HG03175 (cell line): ENCODE results near the gene CCNI.
A peak's percentile ranks its signal among the peaks of the same experiment; 100 is the strongest.
"Not testable (repeated sequence)": the region's sequence is repeated elsewhere in the genome, so short reads cannot be mapped to it uniquely, and the experiment has no call there.

ENCODE experiments used
- ATAC-seq: cut with Tn5 transposase; IDR thresholded peaks from one replicate; pipeline ENCODE4 v1.9.1; 2021; ENCODE audit warnings: mild to moderate bottlenecking, moderate library complexity; ENCODE audit not compliant: unreplicated experiment

Gene CCNI

DNA sequence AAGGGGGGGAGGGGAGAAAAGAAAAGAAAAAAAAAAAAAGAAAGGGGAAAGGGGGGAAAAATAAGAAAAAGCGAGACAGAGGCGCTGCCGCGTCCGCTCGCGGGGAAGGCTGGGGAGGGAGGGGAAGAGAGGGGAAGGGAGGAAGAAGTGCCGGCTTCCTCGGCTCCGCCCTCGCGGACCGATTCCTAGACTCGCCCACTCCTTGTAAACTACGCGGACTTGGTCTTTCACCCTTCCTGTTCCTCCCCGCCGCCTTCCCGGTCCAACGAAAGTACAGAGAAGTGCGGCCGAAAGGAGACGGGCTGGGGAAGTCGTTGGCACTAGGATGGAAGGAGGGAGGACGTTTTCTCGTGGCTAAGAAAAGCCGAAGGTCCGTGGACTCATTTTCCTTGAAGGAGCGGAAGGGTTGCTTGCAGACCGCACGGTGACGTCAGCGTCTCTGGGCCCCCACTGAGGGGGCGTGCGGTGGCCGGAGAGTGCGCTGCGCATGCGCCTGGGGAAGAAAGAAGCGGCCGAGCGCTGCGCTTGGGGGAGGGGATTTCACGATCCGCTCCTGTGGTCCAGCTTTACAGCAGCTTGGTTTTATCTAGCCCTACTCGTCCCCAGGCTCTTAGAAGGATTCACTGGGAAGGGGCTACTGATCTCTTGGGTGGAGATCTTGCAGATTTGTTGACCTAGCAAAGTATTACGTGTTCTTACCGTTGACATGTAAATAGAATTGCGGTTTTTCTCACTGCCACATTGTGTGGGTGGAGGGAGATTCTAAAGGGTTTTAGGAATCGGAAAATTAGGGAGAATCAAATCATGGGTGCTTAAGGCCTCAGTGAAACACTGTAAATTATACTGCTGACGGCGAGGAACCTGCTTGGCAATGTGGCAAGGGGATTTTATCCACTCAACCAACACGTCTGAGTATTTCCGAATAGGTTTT is at the start of gene CCNI:
TSS of gene CCNI (minus strand) at position 121 of the 931 bp plus-strand sequence. CDS start 9,627 bp downstream, outside the sequence.
- peak; percentile 72 for ATAC-seq

DNA sequence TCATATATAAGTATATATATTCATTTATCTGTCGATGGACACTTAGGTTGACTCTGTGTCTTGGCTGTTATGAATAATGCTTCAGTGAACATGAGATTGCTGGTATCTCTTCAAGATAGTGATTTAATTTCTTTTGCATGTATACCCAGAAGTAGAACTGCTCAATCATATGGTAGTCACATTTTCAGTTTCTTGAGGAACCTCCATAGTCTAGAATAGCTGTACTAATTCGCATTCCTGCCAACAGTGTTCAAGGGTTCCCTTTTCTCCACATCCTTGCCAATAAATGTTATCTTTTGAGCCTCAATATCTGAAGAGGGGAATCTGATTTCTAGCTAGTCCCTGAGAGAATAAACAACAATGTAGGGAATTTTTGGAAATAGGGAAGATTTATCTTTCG is 48.8 kb upstream of the CCNI start:
- no peak for ATAC-seq

DNA sequence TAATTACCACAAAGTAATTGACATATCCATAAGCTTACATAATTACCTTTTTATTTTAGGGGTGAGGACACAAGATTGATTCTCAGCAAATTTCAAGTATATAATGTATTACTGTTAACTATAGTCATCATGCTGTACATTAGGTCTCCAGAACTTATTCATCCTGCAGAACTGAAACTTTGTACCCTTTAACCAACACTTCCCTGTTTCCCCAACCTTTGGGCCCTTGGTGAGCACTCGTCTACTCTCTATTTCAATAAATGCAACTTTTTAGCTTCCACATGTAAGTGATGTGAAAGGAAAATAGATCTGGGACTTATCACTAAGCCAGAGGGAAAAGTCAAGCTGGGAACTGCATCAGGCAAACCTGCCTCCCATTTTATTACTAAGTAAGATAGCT is 47.6 kb upstream of the CCNI start:
- ATAC-seq, result no peak

DNA sequence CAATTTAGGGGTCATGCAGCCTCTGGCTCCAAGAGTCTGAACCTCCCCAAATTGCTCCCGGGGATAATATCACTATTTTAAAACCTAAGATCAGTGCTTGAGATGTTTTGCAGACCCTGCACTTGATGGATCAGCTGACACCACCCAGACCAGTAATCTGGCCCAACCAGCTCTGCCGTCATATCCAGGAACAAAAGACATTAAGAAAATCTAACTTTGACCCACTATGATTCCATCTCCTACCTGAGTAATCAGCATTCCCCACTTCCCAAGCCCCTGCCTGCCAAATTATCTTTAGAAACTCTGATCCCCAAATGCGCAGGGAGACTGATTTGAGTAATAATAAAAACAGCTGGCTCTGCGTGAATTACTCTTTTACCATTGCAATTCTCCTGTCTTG is 46.9 kb upstream of the CCNI start:
- ATAC-seq, result no peak

- ATAC-seq, result no peak
Measured at GRCh38 chr4:77121736-77122240, 46.0 kb upstream of the CCNI start.

DNA sequence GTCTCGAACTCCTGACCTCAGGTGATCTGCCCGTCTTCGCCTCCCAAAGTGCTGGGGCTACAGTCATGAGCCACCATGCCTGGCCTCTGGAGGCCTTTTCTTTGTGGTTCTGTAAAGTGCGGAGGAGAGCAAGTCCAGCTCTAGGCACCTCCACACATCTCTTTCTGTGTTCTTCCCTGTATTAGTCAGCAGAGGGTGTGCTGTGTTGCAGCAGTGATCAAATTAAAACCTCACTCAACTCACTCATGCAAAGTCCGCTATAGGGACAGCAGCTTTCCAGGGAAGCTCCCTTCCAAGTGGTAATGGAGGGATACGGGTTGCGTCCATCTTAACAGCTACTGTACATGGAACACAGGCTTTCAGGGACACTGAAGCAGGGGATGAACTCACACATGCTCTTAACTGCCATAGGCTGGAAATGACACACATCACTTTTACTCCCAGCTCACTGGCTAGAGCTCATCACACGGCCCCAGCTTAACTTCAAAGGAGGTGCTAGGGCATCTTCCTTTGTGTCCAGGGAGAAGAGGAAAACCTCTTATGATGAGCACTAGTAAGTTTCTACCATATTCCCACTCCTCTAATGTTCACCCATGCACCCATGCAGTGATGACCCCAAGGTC is 45.2 kb upstream of the CCNI start:
- ATAC-seq, result peak; percentile 56

- no peak for ATAC-seq
Measured at GRCh38 chr4:77117721-77118120, 41.9 kb upstream of the CCNI start.

- ATAC-seq, result no peak
Measured at GRCh38 chr4:77113069-77113468, 37.3 kb upstream of the CCNI start.

DNA sequence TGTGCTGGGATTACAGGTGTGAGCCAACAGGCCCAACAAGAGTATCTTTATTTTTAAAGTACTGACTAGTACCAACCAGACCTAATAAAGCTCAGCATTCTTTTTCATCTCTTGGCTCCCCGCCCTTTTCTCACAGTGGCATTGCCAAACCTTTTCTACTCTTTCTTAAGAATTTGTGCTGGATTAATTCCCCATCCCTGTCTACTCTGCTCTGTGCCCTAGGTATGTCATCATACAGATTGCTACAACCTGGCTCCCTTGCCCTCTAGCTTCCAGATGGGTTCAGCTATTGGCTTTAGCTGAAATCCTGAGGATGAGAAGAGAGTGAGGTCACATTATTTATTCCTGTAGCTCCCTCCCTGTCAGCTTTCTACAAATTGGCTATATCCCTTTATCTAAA is 34.9 kb upstream of the CCNI start:
- ATAC-seq, result no peak

GRCh38 chr4:77104791-77105540 is 29.2 kb upstream of the CCNI start:
- no peak for ATAC-seq

- ATAC-seq, result no peak
Measured at GRCh38 chr4:77104388-77104787, 28.6 kb upstream of the CCNI start.

DNA sequence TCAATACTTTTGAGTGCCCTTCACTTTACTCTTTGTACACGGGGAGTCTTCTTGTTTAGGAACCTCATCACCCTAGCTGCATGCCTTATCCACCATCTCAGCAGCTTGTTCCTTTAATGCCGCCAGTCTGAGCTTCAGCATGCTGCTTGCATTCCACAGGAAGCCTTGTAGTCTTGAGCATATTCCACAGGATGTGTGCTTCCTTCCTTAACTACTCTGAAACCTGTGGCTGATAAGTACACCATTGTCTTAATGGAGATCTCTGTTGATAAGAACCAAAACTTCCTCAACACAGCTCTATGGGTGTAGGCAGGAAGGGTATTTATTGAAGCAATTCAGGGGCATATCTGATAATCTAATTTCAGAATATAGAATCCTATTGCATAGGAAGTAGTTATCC is 24.4 kb upstream of the CCNI start:
- ATAC-seq, result no peak

DNA sequence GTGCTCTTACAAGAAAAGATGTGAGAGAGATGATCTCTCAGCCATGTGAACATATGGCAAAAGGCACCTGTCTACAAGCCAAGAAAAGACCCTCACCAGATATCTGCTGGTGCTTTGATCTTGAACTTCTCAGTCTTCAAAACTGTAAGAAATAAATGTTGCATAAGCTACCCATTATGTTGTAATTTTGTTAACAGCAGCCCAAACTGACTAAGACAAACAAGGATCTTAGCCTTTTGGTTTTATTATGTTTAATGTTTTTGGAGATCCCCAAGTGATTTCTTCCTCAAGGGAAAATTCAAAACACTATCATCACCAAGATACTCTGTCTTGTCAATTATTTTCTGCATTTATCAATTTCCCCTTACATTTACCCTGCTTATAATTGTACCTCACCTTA is 21.8 kb upstream of the CCNI start:
- ATAC-seq, result no peak

- ATAC-seq, result peak; percentile 92
Measured at GRCh38 chr4:77095101-77095821, 19.5 kb upstream of the CCNI start.

- ATAC-seq, result no peak
Measured at GRCh38 chr4:77094496-77094895, 18.7 kb upstream of the CCNI start.

GRCh38 chr4:77093401-77093800 is 17.6 kb upstream of the CCNI start:
- ATAC-seq, result no peak

DNA sequence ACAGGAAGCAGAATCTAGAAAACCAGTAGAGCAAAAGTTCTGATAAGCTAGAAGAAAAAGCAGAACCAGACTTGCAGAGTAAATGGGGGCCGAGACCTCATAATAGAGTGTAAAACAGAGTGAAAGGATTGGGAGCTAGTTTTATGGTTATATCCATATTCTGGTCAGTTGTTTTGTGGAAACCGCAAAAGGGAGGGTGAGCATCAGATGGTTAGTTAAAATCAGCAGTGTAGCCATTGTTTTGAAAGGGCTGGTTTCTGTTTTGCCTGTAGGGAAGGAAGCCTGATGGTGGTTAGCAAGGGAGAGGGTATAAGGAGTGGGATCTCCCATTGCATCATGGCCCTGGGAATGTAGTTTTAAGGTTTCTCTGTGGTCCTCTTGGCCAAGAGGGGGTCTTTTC is 17.2 kb upstream of the CCNI start:
- no peak for ATAC-seq

DNA sequence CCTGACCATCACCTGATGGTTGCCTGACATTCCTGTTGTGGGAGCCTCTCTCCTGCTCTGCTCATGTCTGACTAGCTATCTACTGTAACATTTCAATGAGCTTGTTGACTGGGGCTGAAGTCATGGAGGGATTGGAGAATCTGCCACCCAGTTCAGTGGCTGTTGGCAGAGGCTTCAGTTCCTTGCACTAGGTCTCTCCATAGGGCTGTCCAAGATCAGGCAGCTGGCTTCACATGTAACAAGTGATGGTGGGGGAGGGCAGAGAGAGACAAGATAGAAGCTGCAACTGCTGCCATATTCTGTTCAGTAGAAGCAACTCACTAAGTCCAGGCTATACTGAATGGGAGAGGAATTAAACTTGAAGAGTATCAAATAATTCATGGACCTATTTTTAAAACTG is 14.1 kb upstream of the CCNI start:
- ATAC-seq, result no peak

- ATAC-seq, result not testable (repeated sequence)
Measured at GRCh38 chr4:77087027-77087426, 11.2 kb upstream of the CCNI start.

- no peak for ATAC-seq
Measured at GRCh38 chr4:77084019-77084639, 8.3 kb upstream of the CCNI start.
